ENCODE results near the gene HMG20B. TPM values are rescaled to one million over a fixed set of nuclear protein-coding genes. Genes with fewer than 3 reads are reported as not detected.
A peak's percentile ranks its signal among the peaks of the same experiment; 100 is the strongest.

HMG20B gene
- total RNA-seq, 2 donors from 2014 or later = 40.0 to 52.3 TPM

GRCh38 chr19:3544742-3545668 lies 27.7 kb upstream of the HMG20B start:
- Mint-ChIP-seq H3K36me3 (ENCODE audit: low read depth) (peaks cover 18% of the 10 kb centered on the region), H3K27me3 (no peaks in the 10 kb centered on the region), H3K27ac (peak overlapping the region; percentile 85), H3K4me1 (peaks cover 5% of the 10 kb centered on the region), H3K4me3 (peak overlapping the region; percentile 13), H3K9me3 (no peaks in the 10 kb centered on the region)
- ATAC-seq (replicated peaks) = peak; percentile 78

GRCh38 chr19:3545669-3546034 lies 27.1 kb upstream of the HMG20B start:
- Mint-ChIP-seq H3K27me3 (no peaks in the 10 kb centered on the region), H3K36me3 (ENCODE audit: low read depth) (peaks cover 18% of the 10 kb centered on the region), H3K4me1 (peaks cover 5% of the 10 kb centered on the region), H3K4me3 (peak overlapping the region; percentile 13), H3K27ac (peak overlapping the region; percentile 85), H3K9me3 (no peaks in the 10 kb centered on the region)
- no peak for ATAC-seq (replicated peaks)

DNA sequence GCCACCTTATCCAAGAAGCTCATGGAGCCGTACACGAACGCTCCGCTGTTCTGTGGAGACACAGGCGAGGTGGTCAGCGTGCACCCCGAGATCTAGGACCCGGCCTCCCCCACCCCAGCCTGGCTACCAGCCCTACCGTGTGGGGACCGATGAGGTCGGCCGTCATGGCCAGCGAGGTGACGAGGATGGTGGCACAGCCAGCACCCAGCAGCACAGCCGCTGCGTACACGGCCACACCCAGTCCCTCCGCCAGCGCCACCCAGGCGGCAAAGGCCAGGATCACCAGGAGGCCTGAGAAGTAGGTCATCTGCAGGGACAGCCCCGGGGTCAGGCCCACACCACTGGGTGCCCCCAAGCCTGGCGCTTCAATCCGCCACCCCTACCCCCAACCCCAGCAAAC lies 26.6 kb upstream of the HMG20B start:
- Mint-ChIP-seq H3K9me3 (no peaks in the 10 kb centered on the region), H3K27ac (peak overlapping the region; percentile 85)

DNA sequence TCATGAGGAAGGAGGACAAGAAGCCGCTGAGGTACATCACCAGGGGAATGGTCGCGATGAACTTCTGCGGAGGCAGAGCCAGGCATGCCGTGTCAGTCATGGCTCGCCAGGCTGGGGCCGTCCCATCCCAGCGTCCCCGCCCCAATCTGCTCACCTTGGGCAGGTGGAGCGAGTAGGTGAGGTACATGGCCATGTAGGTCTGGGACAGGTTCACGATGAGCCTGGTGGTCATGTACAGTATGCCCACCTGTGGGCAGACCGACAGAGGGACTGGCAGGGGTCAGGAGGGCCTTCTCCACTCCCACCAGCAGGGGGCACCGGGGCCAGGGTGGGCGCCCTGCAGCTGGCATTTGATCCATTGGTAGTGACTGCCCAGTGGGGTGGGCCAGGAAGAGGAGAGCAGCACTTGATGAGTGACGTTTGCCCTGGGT lies 25.4 kb upstream of the HMG20B start:
- Mint-ChIP-seq H3K36me3 (ENCODE audit: low read depth) (peaks cover 18% of the 10 kb centered on the region), H3K4me1 (peaks cover 10% of the 10 kb centered on the region), H3K27ac (no peak overlapping the region), H3K27me3 (no peaks in the 10 kb centered on the region), H3K4me3 (no peak overlapping the region), H3K9me3 (no peaks in the 10 kb centered on the region)
- no peak for ATAC-seq (replicated peaks)

More for the DNA sequence above, 26.6 kb upstream of the HMG20B start:
- Mint-ChIP-seq H3K27me3 (no peaks in the 10 kb centered on the region), H3K36me3 (ENCODE audit: low read depth) (peaks cover 18% of the 10 kb centered on the region), H3K4me3 (no peak overlapping the region), H3K4me1 (peaks cover 5% of the 10 kb centered on the region)
- ATAC-seq (replicated peaks) = no peak

GRCh38 chr19:3547767-3548282 lies 24.9 kb upstream of the HMG20B start:
- Mint-ChIP-seq H3K36me3 (ENCODE audit: low read depth) (peaks cover 18% of the 10 kb centered on the region), H3K4me1 (peaks cover 10% of the 10 kb centered on the region), H3K27me3 (no peaks in the 10 kb centered on the region), H3K4me3 (no peak overlapping the region), H3K27ac (no peak overlapping the region), H3K9me3 (no peaks in the 10 kb centered on the region)
- no peak for ATAC-seq (replicated peaks)

DNA sequence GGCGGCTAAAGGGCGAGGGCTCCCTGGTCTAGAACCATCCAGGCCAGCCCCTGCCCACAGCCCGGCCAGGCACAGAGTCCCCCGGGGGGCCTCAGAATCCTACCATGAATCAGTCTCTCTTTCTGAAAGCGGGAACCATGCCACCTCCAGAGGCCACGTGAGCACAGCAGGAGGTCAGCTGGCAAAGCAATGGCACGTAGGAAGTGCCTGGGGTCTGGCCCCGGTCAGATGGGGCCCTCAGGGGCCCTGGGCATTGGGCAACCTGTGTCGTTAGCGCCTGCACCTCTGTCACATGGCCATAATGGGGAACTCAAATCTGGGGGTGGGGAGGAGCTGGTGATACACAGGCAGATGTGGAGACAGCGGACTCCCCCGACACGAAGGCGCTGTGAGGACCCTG lies 24.1 kb upstream of the HMG20B start:
- Mint-ChIP-seq H3K4me1 (peaks cover 10% of the 10 kb centered on the region), H3K36me3 (ENCODE audit: low read depth) (peaks cover 18% of the 10 kb centered on the region), H3K27ac (no peak overlapping the region), H3K27me3 (no peaks in the 10 kb centered on the region), H3K4me3 (no peak overlapping the region), H3K9me3 (no peaks in the 10 kb centered on the region)
- no peak for ATAC-seq (replicated peaks)

DNA sequence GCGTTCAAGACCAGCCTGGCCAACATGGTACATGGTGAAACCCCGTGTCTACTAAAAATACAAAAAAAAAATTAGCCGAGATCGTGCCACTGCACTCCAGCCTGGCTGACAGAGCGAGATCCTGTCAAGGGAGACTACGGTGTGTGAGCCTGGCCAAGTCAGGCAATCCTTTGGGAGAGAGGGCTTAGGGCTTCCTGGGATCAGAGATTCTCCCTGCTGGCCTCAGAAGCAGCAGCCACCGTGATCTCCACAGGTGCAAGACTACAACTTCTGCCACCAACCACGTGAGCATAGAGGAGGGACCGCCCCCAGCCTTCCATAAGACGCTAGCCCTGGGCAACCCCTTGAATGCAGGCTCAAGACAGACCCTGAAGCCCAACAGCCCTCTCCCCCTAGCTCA lies 22.9 kb upstream of the HMG20B start:
- no peak overlapping the region for H3K27ac Mint-ChIP-seq
- no peaks in the 10 kb centered on the region for H3K9me3 Mint-ChIP-seq

DNA sequence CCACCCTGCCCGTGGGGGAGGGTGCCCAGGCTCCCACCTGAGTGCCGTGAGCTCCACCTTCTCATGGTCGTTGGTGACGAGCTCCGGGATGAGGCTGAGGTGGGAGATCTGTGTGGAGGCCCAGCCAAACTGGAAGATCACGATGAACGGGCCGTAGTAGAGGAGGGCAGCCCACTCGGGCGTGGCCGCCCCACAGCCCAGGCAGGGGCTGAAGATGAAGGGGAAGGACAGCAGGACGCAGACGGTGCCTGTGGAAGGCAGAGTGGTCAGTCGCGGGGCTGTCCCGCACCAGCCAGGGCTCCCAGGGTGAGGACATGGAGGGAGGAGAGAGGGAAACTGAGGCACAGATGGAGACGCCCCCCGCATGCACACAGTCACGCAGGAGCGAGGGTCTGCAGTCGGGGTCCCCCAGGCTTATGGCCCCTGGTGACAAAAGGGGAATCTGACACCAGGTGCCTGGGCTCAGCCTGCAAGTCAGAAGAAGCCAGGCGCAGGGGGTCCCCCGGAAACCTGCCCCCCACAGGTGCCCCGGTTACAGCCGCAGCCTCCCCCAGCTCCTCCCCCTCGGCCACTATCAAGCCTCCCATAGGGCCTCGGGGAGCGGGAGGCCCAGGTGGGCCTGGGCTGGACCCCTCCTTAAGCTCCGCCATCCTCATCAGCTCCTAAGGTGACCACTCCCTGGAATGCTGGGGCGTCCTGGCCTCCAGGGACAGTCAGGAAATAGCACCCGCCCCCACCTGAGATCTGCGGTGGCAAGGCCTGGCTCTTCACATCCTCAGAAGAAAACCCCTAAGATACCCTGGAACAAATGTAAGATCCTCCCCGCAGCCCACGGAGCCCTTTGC lies 21.6 kb upstream of the HMG20B start:
- Mint-ChIP-seq H3K4me3 (no peak overlapping the region), H3K4me1 (peaks cover 15% of the 10 kb centered on the region), H3K36me3 (ENCODE audit: low read depth) (peaks cover 5% of the 10 kb centered on the region), H3K9me3 (no peaks in the 10 kb centered on the region), H3K27ac (peak overlapping the region; percentile 41), H3K27me3 (no peaks in the 10 kb centered on the region)
- ATAC-seq (replicated peaks) = no peak

More for the DNA sequence above, 22.9 kb upstream of the HMG20B start:
- Mint-ChIP-seq H3K4me1 (peaks cover 10% of the 10 kb centered on the region), H3K4me3 (no peak overlapping the region), H3K27me3 (no peaks in the 10 kb centered on the region), H3K36me3 (ENCODE audit: low read depth) (peaks cover 17% of the 10 kb centered on the region)
- ATAC-seq (replicated peaks) = no peak

DNA sequence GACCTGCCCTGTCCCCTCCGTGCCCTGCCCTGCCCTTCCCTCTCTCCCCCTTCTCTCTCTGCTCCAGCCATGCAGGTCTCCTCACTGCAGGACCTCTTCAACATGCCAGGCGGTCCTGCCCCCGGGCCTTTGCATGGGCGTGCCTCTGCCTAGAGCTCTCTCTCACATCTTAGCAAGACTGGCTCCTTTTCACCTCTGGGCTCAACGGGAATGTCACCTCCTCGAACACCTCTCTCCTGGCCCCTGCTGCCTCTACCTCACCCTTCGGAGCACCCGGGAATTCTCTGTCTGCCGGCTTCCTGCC lies 21.0 kb upstream of the HMG20B start:
- Mint-ChIP-seq H3K4me1 (peaks cover 20% of the 10 kb centered on the region), H3K9me3 (no peaks in the 10 kb centered on the region), H3K27me3 (no peaks in the 10 kb centered on the region), H3K36me3 (ENCODE audit: low read depth) (peaks cover 5% of the 10 kb centered on the region), H3K27ac (peak overlapping the region; percentile 41), H3K4me3 (no peak overlapping the region)
- ATAC-seq (replicated peaks) = no peak

- peak overlapping the region; percentile 89 for H3K4me3 Mint-ChIP-seq
- no peak for ATAC-seq (replicated peaks)
Observed at GRCh38 chr19:3554254-3555083, 18.3 kb upstream of the HMG20B start.

DNA sequence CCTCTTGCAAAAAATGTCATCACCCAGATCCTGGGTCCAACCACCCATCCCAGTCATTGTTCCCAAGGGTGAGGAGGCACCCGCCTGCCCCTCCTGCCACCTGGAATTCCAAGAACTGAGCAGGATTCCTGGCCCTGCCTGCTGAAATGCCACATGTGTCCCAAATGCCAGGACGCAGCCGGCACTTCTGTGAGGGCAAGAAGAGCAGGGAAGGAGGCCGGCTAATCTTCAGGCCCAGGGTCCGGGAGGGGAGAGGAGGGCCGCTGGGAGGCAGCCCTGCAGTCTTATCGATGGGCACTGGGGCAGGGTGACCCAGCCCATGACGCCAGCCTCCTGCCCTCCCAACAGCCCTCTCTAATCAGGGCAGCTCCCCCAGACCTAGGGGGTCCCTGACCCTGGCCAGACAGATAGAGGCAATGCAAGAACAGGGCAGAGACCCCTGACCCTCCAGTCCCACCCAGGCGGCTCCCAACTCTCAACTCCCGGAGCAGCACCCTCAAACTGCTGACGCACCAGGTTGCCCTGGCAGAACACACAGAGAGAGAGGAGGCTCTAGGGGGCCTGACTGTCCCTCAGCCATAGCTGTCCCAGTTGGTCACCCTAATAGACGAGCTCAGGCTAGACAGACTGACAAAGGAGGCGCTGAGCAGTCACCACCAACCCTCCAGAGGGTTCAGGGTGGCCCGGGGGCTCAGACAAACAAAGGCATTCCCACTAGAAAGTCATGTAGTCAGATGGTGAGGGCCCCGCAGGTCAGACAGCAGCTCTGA lies 16.9 kb upstream of the HMG20B start:
- Mint-ChIP-seq H3K9me3 (no peaks in the 10 kb centered on the region), H3K4me1 (peaks cover 21% of the 10 kb centered on the region), H3K27me3 (no peaks in the 10 kb centered on the region), H3K27ac (peak overlapping the region; percentile 80), H3K4me3 (peak overlapping the region; percentile 89), H3K36me3 (ENCODE audit: low read depth) (no peaks in the 10 kb centered on the region)
- ATAC-seq (replicated peaks) = no peak

More at GRCh38 chr19:3554254-3555083, 18.3 kb upstream of the HMG20B start:
- no peaks in the 10 kb centered on the region for H3K9me3 Mint-ChIP-seq
- H3K36me3 Mint-ChIP-seq (ENCODE audit: low read depth) = peaks cover under 1% of the 10 kb centered on the region
- H3K27me3 Mint-ChIP-seq = no peaks in the 10 kb centered on the region
- H3K27ac Mint-ChIP-seq = peak overlapping the region; percentile 80
- peaks cover 21% of the 10 kb centered on the region for H3K4me1 Mint-ChIP-seq

- no peak for ATAC-seq (replicated peaks)
- H3K9me3 Mint-ChIP-seq = no peaks in the 10 kb centered on the region
- H3K36me3 Mint-ChIP-seq (ENCODE audit: low read depth) = no peaks in the 10 kb centered on the region
- H3K27ac Mint-ChIP-seq = peak overlapping the region; percentile 80
- no peaks in the 10 kb centered on the region for H3K27me3 Mint-ChIP-seq
- peaks cover 20% of the 10 kb centered on the region for H3K4me1 Mint-ChIP-seq
- peak overlapping the region; percentile 89 for H3K4me3 Mint-ChIP-seq
Observed at GRCh38 chr19:3556423-3556977, 16.2 kb upstream of the HMG20B start.

- ATAC-seq (replicated peaks) = peak; percentile 38
- Mint-ChIP-seq H3K9me3 (no peaks in the 10 kb centered on the region), H3K4me3 (peak overlapping the region; percentile 89), H3K36me3 (ENCODE audit: low read depth) (no peaks in the 10 kb centered on the region), H3K4me1 (peaks cover 17% of the 10 kb centered on the region), H3K27me3 (no peaks in the 10 kb centered on the region), H3K27ac (peak overlapping the region; percentile 80)
Observed at GRCh38 chr19:3556978-3557460, 15.7 kb upstream of the HMG20B start.
